Ishikawa (cell line): ENCODE data around the gene PTDSS2.

Source experiments
- CEBPB ChIP-seq: IDR thresholded peaks from 2 replicates; pipeline ENCODE4 v1.6.1; 2012
- CREB1 ChIP-seq: IDR thresholded peaks from 2 replicates; pipeline ENCODE4 v1.6.1; 2012; ENCODE audit warnings: low read depth
- EGR1 ChIP-seq: IDR thresholded peaks from 2 replicates; pipeline ENCODE4 v1.6.1; 2012
- EP300 ChIP-seq: IDR thresholded peaks from 2 replicates; pipeline ENCODE4 v1.6.1; 2012; ENCODE audit warnings: borderline replicate concordance
- FOXM1 ChIP-seq: IDR thresholded peaks from 2 replicates; pipeline ENCODE4 v1.6.1; 2012; ENCODE audit warnings: low read depth, borderline replicate concordance
- MAX ChIP-seq: IDR thresholded peaks from 2 replicates; pipeline ENCODE4 v1.6.1; 2012
- NFIC ChIP-seq: IDR thresholded peaks from 2 replicates; pipeline ENCODE4 v1.6.1; 2012
- RAD21 ChIP-seq: IDR thresholded peaks from 2 replicates; pipeline ENCODE4 v1.6.1; 2012; ENCODE audit warnings: low read depth
- REST ChIP-seq: IDR thresholded peaks from 2 replicates; pipeline ENCODE4 v1.6.1; 2012; ENCODE audit warnings: low read depth, mild to moderate bottlenecking
- TAF1 ChIP-seq: IDR thresholded peaks from 2 replicates; pipeline ENCODE4 v1.6.1; 2012; ENCODE audit warnings: low read depth, mild to moderate bottlenecking
- TCF12 ChIP-seq: IDR thresholded peaks from 2 replicates; pipeline ENCODE4 v1.6.1; 2012; ENCODE audit warnings: low read depth
- TEAD4 ChIP-seq: IDR thresholded peaks from 2 replicates; pipeline ENCODE4 v1.6.1; 2012
- USF1 ChIP-seq: IDR thresholded peaks from 2 replicates; pipeline ENCODE4 v1.6.1; 2012
- YY1 ChIP-seq: IDR thresholded peaks from 2 replicates; pipeline ENCODE4 v1.6.1; 2012; ENCODE audit warnings: low read depth
- ZBTB7A ChIP-seq: IDR thresholded peaks from 2 replicates; pipeline ENCODE4 v1.6.1; 2012; ENCODE audit warnings: low read depth

Gene PTDSS2

GRCh38 chr11:468036-468435, 18.0 kb downstream of the PTDSS2 start:
- no peak for TF ChIP-seq TCF12
- TF ChIP-seq TEAD4, result no peak

- TF ChIP-seq EGR1 (no peak), TEAD4 (no peak), CEBPB (no peak), ZBTB7A (no peak), TCF12 (no peak), MAX (no peak), USF1 (no peak), EP300 (no peak), RAD21 (no peak), NFIC (no peak), FOXM1 (no peak), YY1 (no peak), CREB1 (no peak)
Observed at GRCh38 chr11:468493-468892, 18.4 kb downstream of the PTDSS2 start.

- TF ChIP-seq CREB1 (no peak), TCF12 (no peak), EP300 (no peak), TEAD4 (no peak), NFIC (no peak), TAF1 (no peak), USF1 (no peak), EGR1 (no peak), MAX (no peak), REST (no peak), ZBTB7A (no peak), RAD21 (no peak), CEBPB (no peak), FOXM1 (no peak), YY1 (no peak)
Observed at GRCh38 chr11:469684-470560, 19.8 kb downstream of the PTDSS2 start.

- no peak for TF ChIP-seq REST
- TF ChIP-seq TCF12, result no peak
- TF ChIP-seq ZBTB7A, result no peak
- TF ChIP-seq MAX, result no peak
- no peak for TF ChIP-seq YY1
- TF ChIP-seq EGR1, result no peak
- no peak for TF ChIP-seq TEAD4
- no peak for TF ChIP-seq CREB1
- TF ChIP-seq CEBPB, result no peak
- no peak for TF ChIP-seq FOXM1
- TF ChIP-seq NFIC, result no peak
- TF ChIP-seq EP300, result no peak
- no peak for TF ChIP-seq RAD21
Observed at GRCh38 chr11:471468-472145, 21.5 kb downstream of the PTDSS2 start.

- no peak for TF ChIP-seq CEBPB
- TF ChIP-seq TCF12, result no peak
- no peak for TF ChIP-seq EGR1
- TF ChIP-seq TEAD4, result no peak
- TF ChIP-seq REST, result no peak
- TF ChIP-seq ZBTB7A, result no peak
- TF ChIP-seq EP300, result no peak
Observed at GRCh38 chr11:472272-472671, 22.2 kb downstream of the PTDSS2 start.
